Activated CD4-positive, alpha-beta T cell treated with anti-CD3 and anti-CD28 coated beads for 48 hours (primary cell): ENCODE data around the gene ALB.

ENCODE experiments used
- DNase-seq: peaks from one replicate; pipeline ENCODE4 v3.0.0-alpha.2; 2020

The ALB gene

GRCh38 chr4:73409012-73409862, 5.2 kb downstream of the ALB start:
- DNase-seq, result no peak

GRCh38 chr4:73409978-73410548, 6.0 kb downstream of the ALB start:
- no peak for DNase-seq

- no peak for DNase-seq
Observed at GRCh38 chr4:73410916-73411730, 7.0 kb downstream of the ALB start.

GRCh38 chr4:73411731-73412414, 7.8 kb downstream of the ALB start:
- no peak for DNase-seq

GRCh38 chr4:73413294-73413755, 9.2 kb downstream of the ALB start:
- no peak for DNase-seq

- DNase-seq, result no peak
Observed at GRCh38 chr4:73414936-73415271, 10.8 kb downstream of the ALB start.

GRCh38 chr4:73415807-73416238, 11.7 kb downstream of the ALB start:
- no peak for DNase-seq

- DNase-seq, result no peak
Observed at GRCh38 chr4:73416423-73417087, 12.5 kb downstream of the ALB start.

GRCh38 chr4:73417342-73417741, 13.3 kb downstream of the ALB start:
- DNase-seq, result no peak

- no peak for DNase-seq
Observed at GRCh38 chr4:73417973-73418372, 13.9 kb downstream of the ALB start.

- DNase-seq, result no peak
Observed at GRCh38 chr4:73418677-73419076, 14.6 kb downstream of the ALB start.

- DNase-seq, result no peak
Observed at GRCh38 chr4:73419106-73420038, 15.3 kb downstream of the ALB start.

GRCh38 chr4:73420615-73421014, 16.5 kb downstream of the ALB start:
- no peak for DNase-seq

GRCh38 chr4:73421708-73422457, 17.8 kb downstream of the ALB start:
- no peak for DNase-seq

GRCh38 chr4:73422458-73422752, 18.3 kb downstream of the ALB start:
- DNase-seq, result no peak

- DNase-seq, result no peak
Observed at GRCh38 chr4:73423184-73423583, 19.1 kb downstream of the ALB start.

- DNase-seq, result no peak
Observed at GRCh38 chr4:73426666-73427065, 22.6 kb downstream of the ALB start.

GRCh38 chr4:73429118-73429517, 25.0 kb downstream of the ALB start:
- no peak for DNase-seq

GRCh38 chr4:73429826-73430587, 25.9 kb downstream of the ALB start:
- no peak for DNase-seq

- DNase-seq, result no peak
Observed at GRCh38 chr4:73431813-73432168, 27.7 kb downstream of the ALB start.
